HEK293 (cell line): ENCODE results near the gene TMEM220.

Experiments used
- CTCF ChIA-PET: fragments of 350-600 bp; formaldehyde crosslinking; extraction: SDS; loops from one replicate; lab custom pipeline; 2021; ENCODE audit warnings: antibody characterized with exemption; lab: Yijun Ruan, JAX
- POLR2A ChIA-PET: fragments of 300-600 bp; formaldehyde crosslinking; extraction: SDS; loops from one replicate; lab custom pipeline; 2020; ENCODE audit warnings: antibody characterized with exemption, inconsistent platforms; lab: Yijun Ruan, JAX
- H3K27ac ChIP-seq: fragments of 200-500 bp; sonication (Bioruptor generic); 2 replicates; pipeline ENCODE4 v1.5.1; 2014; ENCODE audit warnings: low read depth, low read length, control low read depth, inconsistent platforms; ENCODE audit errors: extremely low read depth
- H3K36me3 ChIP-seq, 2 experiments: fragments of 200-500 bp in 1 of 2; sonication (Bioruptor generic) in 1 of 2; 1 replicate in 1 of 2; 2 replicates in 1 of 2; pipeline ENCODE4 v1.5.1; 2014 to 2017; ENCODE audit warnings: inconsistent platforms in 2 of 2, low read length in 2 of 2; ENCODE audit not compliant: control insufficient read depth in 2 of 2, insufficient read depth in 1 of 2
- H3K4me1 ChIP-seq: fragments of 200-500 bp; sonication (Bioruptor generic); 2 replicates; pipeline ENCODE4 v1.5.1; 2014; ENCODE audit warnings: mild to moderate bottlenecking, low read length, inconsistent platforms; ENCODE audit not compliant: control insufficient read depth, insufficient read depth
- H3K4me3 ChIP-seq: 2 replicates; pipeline ENCODE4 v1.5.1; 2011; ENCODE audit warnings: low read depth, mild to moderate bottlenecking, control low read depth, low read length, moderate library complexity
- H3K9me3 ChIP-seq: fragments of 200-500 bp; sonication (Bioruptor generic); 2 replicates; pipeline ENCODE4 v1.5.1; 2014; ENCODE audit warnings: low read depth, low read length, inconsistent platforms; ENCODE audit not compliant: control insufficient read depth, insufficient read depth
- IKZF3 ChIP-seq: fragments of 450-650 bp; IDR thresholded peaks from 2 replicates; pipeline ENCODE4 v1.5.0; 2018; ENCODE audit warnings: missing biosample characterization, mild to moderate bottlenecking, missing genetic modification characterization, moderate library complexity
- MYNN ChIP-seq: fragments of 450-650 bp; formaldehyde crosslinking; IDR thresholded peaks from 2 replicates; pipeline ENCODE4 v1.5.1; 2016; ENCODE audit warnings: missing biosample characterization, missing genetic modification characterization, borderline replicate concordance
- ZNF132 ChIP-seq: fragments of 450-650 bp; formaldehyde crosslinking; IDR thresholded peaks from 2 replicates; pipeline ENCODE4 v1.5.1; 2017; ENCODE audit warnings: missing biosample characterization, missing genetic modification characterization, borderline replicate concordance
- ZNF24 ChIP-seq: fragments of 450-650 bp; formaldehyde crosslinking; IDR thresholded peaks from 2 replicates; pipeline ENCODE4 v1.5.1; 2016; ENCODE audit warnings: missing biosample characterization, missing genetic modification characterization
- ZNF274 ChIP-seq, 2 experiments: fragments of 200-500 bp in 1 of 2; fragments of 450-650 bp in 1 of 2; sonication (Bioruptor generic) in 1 of 2; formaldehyde crosslinking in 1 of 2; IDR thresholded peaks; 2 replicates each; pipeline versions ENCODE4 v1.5.1 to v1.6.1; 2014 to 2016; ENCODE audit warnings: borderline replicate concordance in 1 of 2, inconsistent platforms in 1 of 2, low read length in 1 of 2, missing biosample characterization in 1 of 2, missing genetic modification characterization in 1 of 2
- ZNF292 ChIP-seq: fragments of 450-650 bp; formaldehyde crosslinking; IDR thresholded peaks from 2 replicates; pipeline ENCODE4 v1.5.1; 2016; ENCODE audit warnings: low read depth, missing biosample characterization, missing genetic modification characterization, borderline replicate concordance
- ZNF544 ChIP-seq: fragments of 450-650 bp; formaldehyde crosslinking; IDR thresholded peaks from 2 replicates; pipeline ENCODE4 v1.5.0; 2017; ENCODE audit warnings: missing biosample characterization, missing genetic modification characterization
- ZNF549 ChIP-seq: fragments of 450-650 bp; IDR thresholded peaks from 2 replicates; pipeline ENCODE4 v1.5.1; 2018; ENCODE audit warnings: missing biosample characterization, missing genetic modification characterization, mild to moderate bottlenecking, inconsistent platforms, moderate library complexity
- ZNF785 ChIP-seq: fragments of 450-650 bp; formaldehyde crosslinking; IDR thresholded peaks from 2 replicates; pipeline ENCODE4 v1.5.1; 2016; ENCODE audit warnings: missing biosample characterization, missing genetic modification characterization
- ZNF792 ChIP-seq: fragments of 450-650 bp; formaldehyde crosslinking; IDR thresholded peaks from 2 replicates; pipeline ENCODE4 v1.5.1; 2016; ENCODE audit warnings: missing biosample characterization, missing genetic modification characterization
- ZSCAN30 ChIP-seq: fragments of 450-650 bp; IDR thresholded peaks from 2 replicates; pipeline ENCODE4 v1.5.1; 2018; ENCODE audit warnings: missing biosample characterization, mild to moderate bottlenecking, missing genetic modification characterization, moderate library complexity
- TF ChIP-seq, protein P1 (sequence below): fragments of 450-650 bp; formaldehyde crosslinking; IDR thresholded peaks from 2 replicates; pipeline ENCODE4 v1.5.1; 2016; ENCODE audit warnings: missing biosample characterization, missing genetic modification characterization
- TF ChIP-seq, protein P2 (sequence below): fragments of 450-650 bp; formaldehyde crosslinking; IDR thresholded peaks from 2 replicates; pipeline ENCODE4; 2016; ENCODE audit warnings: missing biosample characterization, missing genetic modification characterization
- TF ChIP-seq, protein P3 (sequence below): fragments of 450-650 bp; formaldehyde crosslinking; IDR thresholded peaks from 2 replicates; pipeline ENCODE4 v1.5.1; 2016; ENCODE audit warnings: missing biosample characterization, missing genetic modification characterization, low read depth
- TF ChIP-seq, protein P4 (sequence below): sonication (generic); formaldehyde crosslinking; IDR thresholded peaks from 2 replicates; pipeline ENCODE4 v1.8.1; 2022; ENCODE audit warnings: mild to moderate bottlenecking, moderate library complexity, missing genetic modification reagents

The TMEM220 gene

DNA sequence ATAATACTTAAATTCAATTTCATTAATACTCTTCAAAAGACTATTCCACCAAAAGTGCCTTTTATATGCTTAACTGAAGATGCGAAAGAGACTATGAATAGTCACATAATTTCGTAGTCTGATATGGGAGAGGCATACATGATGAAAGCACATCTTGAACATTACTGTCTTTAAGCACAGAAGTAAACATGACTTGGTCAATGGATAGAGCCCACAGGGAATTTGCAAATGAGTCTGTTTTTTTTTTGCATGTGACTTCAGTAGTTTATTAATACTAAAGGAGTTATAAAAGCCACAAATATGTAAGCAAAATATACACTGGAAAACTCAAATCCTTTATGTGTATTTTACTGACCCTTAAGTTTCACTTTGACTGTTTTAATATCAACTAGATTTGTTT, 16.5 kb downstream of the TMEM220 start:
- CTCF ChIA-PET, result no interaction called here
- POLR2A ChIA-PET, result no interaction called here
- H3K4me1 ChIP-seq, result no peaks in the 10 kb centered on the region
- H3K9me3 ChIP-seq, result no peaks in the 10 kb centered on the region
- H3K4me3 ChIP-seq, result no peak overlapping the region
- peaks cover 19 to 45% of the 10 kb centered on the region in 2 experiments for H3K36me3 ChIP-seq
- no peak for TF ChIP-seq ZNF544 (tag by site-specific recombination)
- no peak overlapping the region for H3K27ac ChIP-seq

DNA sequence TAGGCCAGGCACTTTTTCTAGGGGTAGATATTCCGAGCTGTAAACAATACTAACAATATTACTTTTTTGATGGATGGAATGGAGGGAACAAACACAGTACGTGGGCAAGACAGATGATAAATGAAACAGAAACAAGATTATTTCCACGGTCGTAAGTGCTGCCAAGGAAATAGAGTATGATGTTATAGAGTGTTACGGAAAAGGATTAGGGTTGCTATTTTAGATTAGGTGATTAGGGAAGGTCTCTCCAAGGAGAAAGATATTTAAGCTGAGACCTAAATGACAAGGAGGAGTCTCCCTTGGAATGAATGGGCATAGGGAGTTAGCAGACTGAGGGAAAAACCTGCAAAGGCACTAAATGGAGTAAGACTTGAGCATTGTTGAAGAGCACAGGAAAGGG, 24.1 kb downstream of the TMEM220 start:
- H3K27ac ChIP-seq, result no peak overlapping the region
- POLR2A ChIA-PET, result no interaction called here
- TF ChIP-seq ZNF274 (IDR thresholded peaks at IDR 0.05; ENCODE audit: low read length) (no peak), ZNF274 (tag by site-specific recombination; IDR thresholded peaks at IDR 0.05; ENCODE audit: borderline replicate concordance) (no peak), ZNF292 (tag by site-specific recombination) (no peak)
- TF ChIP-seq, protein P1, sequence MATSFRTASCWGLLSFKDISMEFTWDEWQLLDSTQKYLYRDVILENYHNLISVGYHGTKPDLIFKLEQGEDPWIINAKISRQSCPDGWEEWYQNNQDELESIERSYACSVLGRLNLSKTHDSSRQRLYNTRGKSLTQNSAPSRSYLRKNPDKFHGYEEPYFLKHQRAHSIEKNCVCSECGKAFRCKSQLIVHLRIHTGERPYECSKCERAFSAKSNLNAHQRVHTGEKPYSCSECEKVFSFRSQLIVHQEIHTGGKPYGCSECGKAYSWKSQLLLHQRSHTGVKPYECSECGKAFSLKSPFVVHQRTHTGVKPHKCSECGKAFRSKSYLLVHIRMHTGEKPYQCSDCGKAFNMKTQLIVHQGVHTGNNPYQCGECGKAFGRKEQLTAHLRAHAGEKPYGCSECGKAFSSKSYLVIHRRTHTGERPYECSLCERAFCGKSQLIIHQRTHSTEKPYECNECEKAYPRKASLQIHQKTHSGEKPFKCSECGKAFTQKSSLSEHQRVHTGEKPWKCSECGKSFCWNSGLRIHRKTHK, result no peak
- no peak overlapping the region for H3K4me3 ChIP-seq
- H3K36me3 ChIP-seq, result peaks cover 37 to 58% of the 10 kb centered on the region in 2 experiments
- no peaks in the 10 kb centered on the region for H3K9me3 ChIP-seq
- CTCF ChIA-PET, result interaction anchor here (0.6 kb wide), 1 partner anchor 1129 kb away, joined by 3 read pairs; the partner anchor contains the start of gene CFAP52
- no peaks in the 10 kb centered on the region for H3K4me1 ChIP-seq

DNA sequence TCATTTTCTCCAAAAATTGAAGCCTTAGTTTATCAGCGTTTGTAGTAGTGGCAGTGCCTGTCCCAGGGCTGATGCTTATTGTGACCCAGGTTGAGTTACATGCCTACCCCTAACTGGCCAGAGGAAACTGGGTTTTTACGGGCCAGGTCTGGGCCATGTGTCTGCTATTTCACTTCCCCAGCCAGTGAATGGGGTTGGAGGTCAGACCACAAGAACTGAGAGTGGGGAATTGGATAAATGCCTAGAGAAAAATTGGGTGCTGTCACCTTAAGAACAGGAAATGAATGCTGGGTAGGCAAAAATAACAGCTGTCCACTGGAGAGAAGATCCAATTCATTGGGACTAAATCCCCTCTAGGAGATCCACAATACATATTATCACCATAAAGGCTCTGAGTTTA, 27.2 kb downstream of the TMEM220 start:
- POLR2A ChIA-PET, result no interaction called here

More for the DNA sequence above, 27.2 kb downstream of the TMEM220 start:
- TF ChIP-seq MYNN (tag by site-specific recombination) (no peak), ZNF132 (tag by site-specific recombination) (no peak), ZNF792 (no peak), IKZF3 (tag by site-specific recombination) (no peak), ZNF785 (tag by site-specific recombination) (no peak), ZNF549 (tag by site-specific recombination) (no peak), ZNF24 (no peak), ZSCAN30 (tag by site-specific recombination) (no peak)
- TF ChIP-seq, protein P2, sequence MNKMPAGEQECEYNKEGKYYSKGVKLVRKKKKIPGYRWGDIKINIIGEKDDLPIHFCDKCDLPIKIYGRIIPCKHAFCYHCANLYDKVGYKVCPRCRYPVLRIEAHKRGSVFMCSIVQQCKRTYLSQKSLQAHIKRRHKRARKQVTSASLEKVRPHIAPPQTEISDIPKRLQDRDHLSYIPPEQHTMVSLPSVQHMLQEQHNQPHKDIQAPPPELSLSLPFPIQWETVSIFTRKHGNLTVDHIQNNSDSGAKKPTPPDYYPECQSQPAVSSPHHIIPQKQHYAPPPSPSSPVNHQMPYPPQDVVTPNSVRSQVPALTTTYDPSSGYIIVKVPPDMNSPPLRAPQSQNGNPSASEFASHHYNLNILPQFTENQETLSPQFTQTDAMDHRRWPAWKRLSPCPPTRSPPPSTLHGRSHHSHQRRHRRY (tag by site-specific recombination), result no peak
- TF ChIP-seq, protein P3, sequence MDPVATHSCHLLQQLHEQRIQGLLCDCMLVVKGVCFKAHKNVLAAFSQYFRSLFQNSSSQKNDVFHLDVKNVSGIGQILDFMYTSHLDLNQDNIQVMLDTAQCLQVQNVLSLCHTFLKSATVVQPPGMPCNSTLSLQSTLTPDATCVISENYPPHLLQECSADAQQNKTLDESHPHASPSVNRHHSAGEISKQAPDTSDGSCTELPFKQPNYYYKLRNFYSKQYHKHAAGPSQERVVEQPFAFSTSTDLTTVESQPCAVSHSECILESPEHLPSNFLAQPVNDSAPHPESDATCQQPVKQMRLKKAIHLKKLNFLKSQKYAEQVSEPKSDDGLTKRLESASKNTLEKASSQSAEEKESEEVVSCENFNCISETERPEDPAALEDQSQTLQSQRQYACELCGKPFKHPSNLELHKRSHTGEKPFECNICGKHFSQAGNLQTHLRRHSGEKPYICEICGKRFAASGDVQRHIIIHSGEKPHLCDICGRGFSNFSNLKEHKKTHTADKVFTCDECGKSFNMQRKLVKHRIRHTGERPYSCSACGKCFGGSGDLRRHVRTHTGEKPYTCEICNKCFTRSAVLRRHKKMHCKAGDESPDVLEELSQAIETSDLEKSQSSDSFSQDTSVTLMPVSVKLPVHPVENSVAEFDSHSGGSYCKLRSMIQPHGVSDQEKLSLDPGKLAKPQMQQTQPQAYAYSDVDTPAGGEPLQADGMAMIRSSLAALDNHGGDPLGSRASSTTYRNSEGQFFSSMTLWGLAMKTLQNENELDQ (tag by site-specific recombination), result no peak
- TF ChIP-seq, protein P4, sequence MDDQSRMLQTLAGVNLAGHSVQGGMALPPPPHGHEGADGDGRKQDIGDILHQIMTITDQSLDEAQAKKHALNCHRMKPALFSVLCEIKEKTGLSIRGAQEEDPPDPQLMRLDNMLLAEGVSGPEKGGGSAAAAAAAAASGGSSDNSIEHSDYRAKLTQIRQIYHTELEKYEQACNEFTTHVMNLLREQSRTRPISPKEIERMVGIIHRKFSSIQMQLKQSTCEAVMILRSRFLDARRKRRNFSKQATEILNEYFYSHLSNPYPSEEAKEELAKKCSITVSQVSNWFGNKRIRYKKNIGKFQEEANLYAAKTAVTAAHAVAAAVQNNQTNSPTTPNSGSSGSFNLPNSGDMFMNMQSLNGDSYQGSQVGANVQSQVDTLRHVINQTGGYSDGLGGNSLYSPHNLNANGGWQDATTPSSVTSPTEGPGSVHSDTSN (CRISPR knock-in tag), result no peak
- H3K4me3 ChIP-seq, result no peak overlapping the region
- H3K4me1 ChIP-seq, result peaks cover 3% of the 10 kb centered on the region; the same call in 1 of the 2 replicates
- H3K36me3 ChIP-seq, result peaks cover 18 to 28% of the 10 kb centered on the region in 2 experiments
- no peaks in the 10 kb centered on the region for H3K9me3 ChIP-seq
- no peak overlapping the region for H3K27ac ChIP-seq
- CTCF ChIA-PET, result no interaction called here
